ENCODE data around the gene SPEG. TPM values are rescaled to one million over a fixed set of nuclear protein-coding genes. Genes with fewer than 3 reads are reported as not detected.

The SPEG gene
- polyA plus RNA-seq, 3 donors: not detected

DNA sequence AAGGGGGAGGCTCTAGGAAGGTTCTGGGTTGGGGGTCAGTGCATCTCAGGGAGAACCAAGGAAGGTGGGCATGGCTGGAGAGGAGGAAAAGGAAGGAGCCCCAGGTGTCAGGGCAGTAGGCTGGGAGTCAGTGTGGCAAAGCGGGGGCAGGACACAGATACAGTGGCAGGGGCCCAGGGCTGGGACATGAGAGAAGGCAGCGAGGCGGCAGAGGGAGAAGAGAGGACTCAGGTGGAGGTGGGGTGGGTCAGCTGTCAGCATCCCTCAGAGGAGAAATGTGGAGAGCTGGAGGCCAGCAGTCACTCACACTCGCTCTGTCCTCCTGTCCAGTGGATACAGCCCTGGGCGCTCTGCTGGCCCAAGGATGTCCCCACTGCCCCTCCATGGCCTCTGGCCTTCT is 58.4 kb downstream of the SPEG start:
- Histone ChIP-seq H4K20me1 (ENCODE audit: insufficient read depth, low read length) (no peaks in the 10 kb centered on the region), H3K36me3 (replicated peaks in 1 of 2; ENCODE audit: control insufficient read depth in 1 of 2, insufficient read depth in 2 of 2, low read length in 2 of 2) (no peaks in the 10 kb centered on the region), H2AFZ (ENCODE audit: insufficient read depth, low read depth, low read length, poor library complexity, severe bottlenecking) (no peak overlapping the region), H3K79me2 (ENCODE audit: insufficient read depth, low read length) (no peaks in the 10 kb centered on the region), H3K27ac (ENCODE audit: low read depth in 1 of 2, low read length in 2 of 2) (no peak overlapping the region), H3K9me3 (replicated peaks in 1 of 2; ENCODE audit: control insufficient read depth in 1 of 2, insufficient read depth in 1 of 2, low read length in 2 of 2) (peaks cover 2 to 10% of the 10 kb centered on the region in 2 donors), H3K27me3 (ENCODE audit: control insufficient read depth in 2 of 2, insufficient read depth in 2 of 2, low read length in 2 of 2) (peaks cover 31 to 53% of the 10 kb centered on the region in 2 donors), H3K4me1 (ENCODE audit: control insufficient read depth in 1 of 2, insufficient read depth in 2 of 2, low read length in 2 of 2) (peaks cover 16 to 24% of the 10 kb centered on the region in 2 donors), H3K4me2 (replicated peaks; ENCODE audit: extremely low read depth, low read length, poor library complexity, severe bottlenecking) (no peak overlapping the region), H3K4me3 (replicated peaks in 1 of 3; ENCODE audit: low read depth in 2 of 3, low read length in 3 of 3) (no peak overlapping the region), H3K9ac (ENCODE audit: insufficient read depth, low read length, poor library complexity, severe bottlenecking) (no peak overlapping the region)
- 100% methylated on average over 3 of the region's 5 CpGs for WGBS (ENCODE audit: insufficient coverage)
- DNase-seq: no peak
- H3K9me3 Mint-ChIP-seq: peaks cover 0 to 22% (median 1%) of the 10 kb centered on the region in 7 donors
- TF ChIP-seq, protein P1, sequence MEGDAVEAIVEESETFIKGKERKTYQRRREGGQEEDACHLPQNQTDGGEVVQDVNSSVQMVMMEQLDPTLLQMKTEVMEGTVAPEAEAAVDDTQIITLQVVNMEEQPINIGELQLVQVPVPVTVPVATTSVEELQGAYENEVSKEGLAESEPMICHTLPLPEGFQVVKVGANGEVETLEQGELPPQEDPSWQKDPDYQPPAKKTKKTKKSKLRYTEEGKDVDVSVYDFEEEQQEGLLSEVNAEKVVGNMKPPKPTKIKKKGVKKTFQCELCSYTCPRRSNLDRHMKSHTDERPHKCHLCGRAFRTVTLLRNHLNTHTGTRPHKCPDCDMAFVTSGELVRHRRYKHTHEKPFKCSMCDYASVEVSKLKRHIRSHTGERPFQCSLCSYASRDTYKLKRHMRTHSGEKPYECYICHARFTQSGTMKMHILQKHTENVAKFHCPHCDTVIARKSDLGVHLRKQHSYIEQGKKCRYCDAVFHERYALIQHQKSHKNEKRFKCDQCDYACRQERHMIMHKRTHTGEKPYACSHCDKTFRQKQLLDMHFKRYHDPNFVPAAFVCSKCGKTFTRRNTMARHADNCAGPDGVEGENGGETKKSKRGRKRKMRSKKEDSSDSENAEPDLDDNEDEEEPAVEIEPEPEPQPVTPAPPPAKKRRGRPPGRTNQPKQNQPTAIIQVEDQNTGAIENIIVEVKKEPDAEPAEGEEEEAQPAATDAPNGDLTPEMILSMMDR (IDR thresholded peaks at IDR 0.05): no peak
- peaks cover 19% of the 10 kb centered on the region for H3K4me1 Mint-ChIP-seq
- peak overlapping the region; percentile 17 to 61 for H3K4me3 Mint-ChIP-seq
- H3K27me3 Mint-ChIP-seq (ENCODE audit: low read depth in 3 of 3): peaks cover 51 to 78% (median 59%) of the 10 kb centered on the region in 3 donors
- intact Hi-C loops (cut with micrococcal nuclease): loop anchor here in 1 of 2 donors (5.0 to 10.0 kb wide), 2 partner anchors 34 to 328 kb away; partner anchors contain the start of gene NHEJ1
- no peak overlapping the region for H3K27ac Mint-ChIP-seq
- peaks cover 0 to 5% of the 10 kb centered on the region in 2 donors for H3K36me3 Mint-ChIP-seq

DNA sequence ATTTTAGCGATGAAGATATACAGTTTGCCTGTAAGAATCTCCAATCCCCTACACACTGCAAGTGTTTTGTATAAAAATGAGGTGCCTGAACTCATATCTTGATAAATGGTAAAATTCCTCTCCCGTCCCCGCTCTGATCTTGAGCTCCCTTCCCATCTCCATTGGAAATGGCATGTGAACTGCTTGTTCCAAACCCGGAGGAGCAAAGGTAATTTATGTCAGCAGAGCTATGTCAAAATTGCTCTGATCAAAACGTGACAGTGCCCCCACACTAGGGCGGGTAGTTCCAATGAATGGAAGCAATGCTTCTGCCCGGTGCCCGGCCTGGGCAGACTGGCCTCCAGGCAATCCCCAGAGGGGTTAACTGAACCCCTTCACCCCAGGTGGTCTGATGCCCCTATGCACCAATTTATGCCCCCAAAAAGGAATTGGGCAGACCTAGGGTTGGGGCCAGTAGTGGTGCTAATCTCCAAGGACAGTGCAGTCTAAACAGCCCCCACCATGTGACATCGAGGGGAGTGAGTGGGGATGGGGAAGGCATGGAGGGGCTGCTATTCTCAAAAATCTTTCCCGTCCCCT is 60.4 kb downstream of the SPEG start:
- H3K4me3 Mint-ChIP-seq: peak overlapping the region in 1 of 2 donors; percentile 66
- H3K9me3 Mint-ChIP-seq: peaks cover 0 to 22% (median 1%) of the 10 kb centered on the region in 7 donors
- no peak overlapping the region for H3K4me2 ChIP-seq (replicated peaks; ENCODE audit: extremely low read depth, low read length, poor library complexity, severe bottlenecking)
- H3K27ac Mint-ChIP-seq: peak overlapping the region in 1 of 7 donors; percentile 8
- peaks cover 0 to 5% of the 10 kb centered on the region in 2 donors for H3K36me3 Mint-ChIP-seq
- intact Hi-C loops (cut with micrococcal nuclease): loop anchor here (5.0 to 10.0 kb wide), 5 partner anchors 32 to 330 kb away; partner anchors contain the start of genes DNPEP (in 2 of the 2), STK11IP (in 2 of the 2) and NHEJ1 (in 1 of the 2)
- peaks cover 2 to 10% of the 10 kb centered on the region in 2 donors for H3K9me3 ChIP-seq (replicated peaks in 1 of 2; ENCODE audit: control insufficient read depth in 1 of 2, insufficient read depth in 1 of 2, low read length in 2 of 2)
- no peak overlapping the region for H3K27ac ChIP-seq (ENCODE audit: low read depth in 1 of 2, low read length in 2 of 2)
- peaks cover 10% of the 10 kb centered on the region for H3K79me2 ChIP-seq (ENCODE audit: insufficient read depth, low read length)
- H3K36me3 ChIP-seq (replicated peaks in 1 of 2; ENCODE audit: control insufficient read depth in 1 of 2, insufficient read depth in 2 of 2, low read length in 2 of 2): no peaks in the 10 kb centered on the region
- H3K27me3 Mint-ChIP-seq (ENCODE audit: low read depth in 3 of 3): peaks cover 53 to 68% (median 56%) of the 10 kb centered on the region in 3 donors
- no peak overlapping the region for H3K9ac ChIP-seq (ENCODE audit: insufficient read depth, low read length, poor library complexity, severe bottlenecking)
- H3K4me3 ChIP-seq (replicated peaks in 1 of 3; ENCODE audit: low read depth in 2 of 3, low read length in 3 of 3): no peak overlapping the region
- H3K4me1 ChIP-seq (ENCODE audit: control insufficient read depth in 1 of 2, insufficient read depth in 2 of 2, low read length in 2 of 2): peaks cover 28 to 40% of the 10 kb centered on the region in 2 donors
- 24% methylated on average over 5 of the region's 10 CpGs for WGBS (ENCODE audit: insufficient coverage)
- no peak overlapping the region for H2AFZ ChIP-seq (ENCODE audit: insufficient read depth, low read depth, low read length, poor library complexity, severe bottlenecking)
- TF ChIP-seq, protein P1 (IDR thresholded peaks at IDR 0.05): no peak
- no peak for DNase-seq
- no peaks in the 10 kb centered on the region for H4K20me1 ChIP-seq (ENCODE audit: insufficient read depth, low read length)
- peaks cover 35% of the 10 kb centered on the region for H3K4me1 Mint-ChIP-seq
- peaks cover 31 to 53% of the 10 kb centered on the region in 2 donors for H3K27me3 ChIP-seq (ENCODE audit: control insufficient read depth in 2 of 2, insufficient read depth in 2 of 2, low read length in 2 of 2)
